HG03039 (cell line): ENCODE measurements around the gene GMPPA.

Experiments
- ATAC-seq: cut with Tn5 transposase; IDR thresholded peaks from one replicate; pipeline ENCODE4 v1.9.1; 2021; ENCODE audit warnings: mild to moderate bottlenecking, moderate library complexity; ENCODE audit not compliant: unreplicated experiment

GMPPA gene

DNA sequence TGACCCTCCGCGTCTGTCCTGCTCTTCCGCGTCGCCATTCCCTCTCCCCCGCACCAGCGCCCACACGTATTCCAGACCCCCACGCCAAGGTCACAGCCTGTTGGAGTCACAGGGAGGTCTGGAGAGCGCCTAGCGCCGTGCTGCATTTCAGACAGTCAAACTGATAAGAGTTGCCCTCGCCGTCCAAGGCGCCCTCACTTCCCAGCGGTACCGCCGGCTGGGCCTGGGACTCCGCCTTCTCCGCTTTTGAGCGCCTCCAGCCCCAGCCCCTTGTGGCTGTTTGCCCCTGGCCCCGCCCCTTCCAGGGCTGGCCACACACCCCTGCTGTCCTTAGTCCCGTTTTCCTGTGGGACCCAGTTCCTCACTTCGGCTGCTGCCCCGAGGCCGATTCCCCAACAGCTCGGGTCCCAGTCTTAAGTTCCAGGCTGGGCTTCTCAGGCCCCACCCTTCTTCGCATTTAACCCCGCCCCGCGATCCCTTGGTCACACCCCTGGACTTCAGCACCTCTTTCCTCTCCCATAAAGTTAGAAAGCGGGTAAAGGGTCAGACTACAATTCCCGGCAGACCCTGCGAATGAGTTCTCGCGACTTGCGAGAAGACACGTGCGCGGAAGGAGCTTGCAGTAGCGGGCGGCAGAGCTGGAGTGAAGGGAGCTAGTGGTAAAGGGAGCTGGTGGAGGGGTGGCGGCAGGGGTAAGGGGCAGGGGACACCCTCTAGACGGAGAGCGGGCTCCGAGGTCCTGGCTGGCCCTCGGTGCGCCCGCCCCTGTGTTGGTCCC lies at the start of gene GMPPA:
TSS of gene GMPPA (plus strand) at position 612 of the 778 bp plus-strand sequence. CDS start 1,085 bp downstream, outside the sequence.
- peak; percentile 88 for ATAC-seq

- ATAC-seq, result no peak
These were observed 49.1 kb upstream of the GMPPA start for GRCh38 chr2:219449609-219450008.

- ATAC-seq, result no peak
These were observed 46.9 kb upstream of the GMPPA start for GRCh38 chr2:219451661-219452360.

DNA sequence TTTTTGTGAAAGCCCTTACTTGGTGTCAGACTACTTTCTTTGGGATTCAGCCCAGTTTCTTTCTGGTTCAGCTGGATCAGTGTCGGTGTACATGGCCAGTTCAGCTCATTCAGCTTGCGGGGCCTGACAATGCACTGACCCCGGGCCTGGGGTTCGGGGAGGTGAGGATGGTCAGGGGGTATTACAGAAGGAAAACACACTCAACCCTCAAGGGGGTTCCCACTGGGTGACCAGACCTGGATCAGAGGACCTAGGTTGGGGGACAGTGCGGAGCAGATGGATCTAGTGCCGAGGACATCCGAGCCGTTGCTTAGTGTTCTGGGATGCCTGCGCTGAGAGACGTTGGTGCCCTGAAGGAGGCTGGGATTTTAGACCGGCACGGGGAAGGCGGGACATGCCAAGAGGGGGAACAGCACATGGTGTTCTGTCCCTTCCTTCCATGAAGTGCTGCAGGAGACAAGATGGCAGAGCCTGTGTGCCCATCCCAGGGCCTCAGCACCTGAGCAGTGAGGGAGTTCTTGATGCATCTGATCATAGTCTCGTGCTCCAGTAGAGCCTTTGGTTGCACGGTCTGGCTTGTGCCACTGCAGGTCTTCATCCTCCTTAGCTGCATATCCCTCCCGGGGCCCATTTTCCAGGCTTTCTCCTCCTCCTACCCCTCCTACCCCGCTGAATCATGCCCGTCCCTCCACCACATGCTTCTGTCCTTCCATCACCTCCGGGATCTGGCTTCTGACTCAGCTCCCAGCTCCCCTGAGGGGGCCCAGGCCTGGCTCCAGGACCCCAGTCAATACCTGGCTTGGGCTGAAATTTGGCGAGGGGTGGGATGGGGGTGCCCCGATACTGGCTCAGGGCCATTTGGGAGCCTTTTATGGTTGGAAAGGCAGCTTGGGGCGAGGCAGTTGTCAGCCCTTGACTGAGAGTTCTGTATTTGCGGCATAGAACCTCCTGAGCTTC lies 46.1 kb upstream of the GMPPA start:
- ATAC-seq, result no peak

- ATAC-seq, result no peak
These were observed 44.8 kb upstream of the GMPPA start for GRCh38 chr2:219453671-219454590.

GRCh38 chr2:219455581-219455980 lies 43.1 kb upstream of the GMPPA start:
- no peak for ATAC-seq

DNA sequence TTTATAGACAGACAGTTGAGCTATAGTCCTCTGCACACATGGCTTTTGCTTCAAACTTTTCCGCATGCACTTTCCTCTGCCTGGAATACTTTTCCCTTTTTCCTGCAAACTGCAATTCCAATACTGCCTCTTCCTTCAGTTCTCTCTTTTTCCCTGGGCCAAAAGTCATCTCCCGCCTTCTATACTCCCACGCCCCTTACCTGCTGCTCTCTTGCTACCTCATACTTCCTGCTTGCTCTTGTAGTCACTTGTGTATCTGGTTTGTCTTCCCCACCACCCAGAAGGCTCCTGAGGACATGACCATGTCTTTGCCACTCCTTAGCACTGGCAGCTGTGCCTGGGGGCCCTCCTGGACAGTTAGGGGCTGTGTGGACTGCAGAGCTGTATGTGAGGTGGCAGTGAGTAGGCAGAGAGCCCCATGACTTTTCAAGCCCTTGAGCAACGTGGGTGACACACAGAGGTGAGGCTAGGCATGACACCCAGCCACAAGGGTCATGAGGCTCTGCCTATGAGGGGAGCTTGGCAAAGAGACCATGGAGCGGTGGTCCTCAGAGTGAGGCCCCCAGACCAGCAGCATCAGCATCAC lies 40.8 kb upstream of the GMPPA start:
- no peak for ATAC-seq

GRCh38 chr2:219458996-219459395 lies 39.7 kb upstream of the GMPPA start:
- no peak for ATAC-seq

- ATAC-seq, result no peak
These were observed 39.0 kb upstream of the GMPPA start for GRCh38 chr2:219459460-219460311.

GRCh38 chr2:219460424-219460926 lies 38.2 kb upstream of the GMPPA start:
- no peak for ATAC-seq

DNA sequence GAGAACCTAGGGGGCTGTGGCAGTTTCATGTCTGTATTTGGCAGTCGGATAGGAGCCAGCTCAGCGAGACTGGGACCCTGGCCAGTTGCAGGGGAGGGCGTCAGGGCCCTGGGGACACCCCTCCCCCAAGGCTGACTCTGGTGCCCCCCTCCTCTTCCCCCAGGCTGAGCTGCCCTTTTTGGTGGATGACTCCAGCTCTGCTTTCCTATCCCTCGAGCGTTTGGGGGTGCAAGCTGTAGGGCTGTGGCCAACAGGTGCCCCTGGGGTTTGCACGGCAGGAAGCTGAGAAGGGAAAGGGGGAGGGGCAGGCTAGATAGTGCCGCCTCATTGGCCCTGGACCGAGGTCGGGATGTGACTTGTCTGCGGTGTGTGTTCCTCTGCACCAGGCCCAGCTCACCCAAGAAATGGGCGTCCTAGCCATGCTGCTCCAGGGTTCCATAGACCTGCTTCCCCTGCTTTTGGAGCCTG lies 37.6 kb upstream of the GMPPA start:
- ATAC-seq, result no peak

GRCh38 chr2:219461669-219462068 lies 37.0 kb upstream of the GMPPA start:
- no peak for ATAC-seq

- no peak for ATAC-seq
These were observed 36.3 kb upstream of the GMPPA start for GRCh38 chr2:219462349-219462748.

- ATAC-seq, result no peak
These were observed 34.2 kb upstream of the GMPPA start for GRCh38 chr2:219464286-219465032.

DNA sequence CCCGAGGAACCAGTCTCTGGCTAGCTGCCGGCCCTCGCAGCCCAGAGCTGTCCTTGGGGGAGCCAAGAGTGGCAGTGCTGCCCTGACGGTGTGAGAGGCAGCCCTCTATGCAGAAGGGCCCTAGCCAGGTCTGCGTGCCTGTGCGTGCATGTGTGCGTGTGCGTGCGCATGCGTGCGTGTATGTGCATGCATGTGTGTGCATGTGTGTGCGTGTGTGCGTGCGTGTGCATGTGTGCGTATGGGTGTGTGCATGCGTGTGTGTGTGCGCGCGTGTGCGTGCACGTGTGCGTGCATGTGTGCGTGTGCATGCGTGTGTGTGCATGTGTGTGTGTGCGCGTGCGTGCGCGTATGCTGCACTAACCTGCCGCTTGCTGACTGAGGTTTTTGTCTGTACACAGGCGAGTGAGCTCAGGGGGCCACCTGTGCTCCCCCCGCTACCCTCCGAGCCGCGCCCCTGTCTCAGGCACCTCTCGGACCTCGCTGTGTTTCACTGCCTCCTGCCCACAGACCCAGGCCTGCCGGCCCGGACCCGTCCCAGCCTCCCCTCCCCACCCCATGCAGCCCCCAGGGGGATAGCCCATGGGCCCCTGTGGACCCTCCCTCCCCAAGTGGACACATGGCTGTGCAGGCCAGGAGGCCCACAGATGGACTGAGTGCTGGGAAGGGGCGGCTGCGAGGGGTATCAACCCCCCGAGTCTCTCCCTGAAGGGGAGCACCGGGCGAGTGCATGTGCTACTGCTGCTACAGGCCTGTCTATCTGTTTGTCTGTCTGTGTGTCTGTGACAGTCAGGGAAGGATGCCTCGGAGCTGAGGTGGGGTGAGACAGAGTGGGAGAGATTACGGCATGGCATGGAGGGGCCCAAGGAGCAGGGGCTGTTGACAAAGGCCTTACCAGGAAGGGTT lies 32.8 kb upstream of the GMPPA start:
- ATAC-seq, result no peak

GRCh38 chr2:219466816-219467735 lies 31.6 kb upstream of the GMPPA start:
- no peak for ATAC-seq
